ENCODE results near the gene SLAMF1.

The SLAMF1 gene

DNA sequence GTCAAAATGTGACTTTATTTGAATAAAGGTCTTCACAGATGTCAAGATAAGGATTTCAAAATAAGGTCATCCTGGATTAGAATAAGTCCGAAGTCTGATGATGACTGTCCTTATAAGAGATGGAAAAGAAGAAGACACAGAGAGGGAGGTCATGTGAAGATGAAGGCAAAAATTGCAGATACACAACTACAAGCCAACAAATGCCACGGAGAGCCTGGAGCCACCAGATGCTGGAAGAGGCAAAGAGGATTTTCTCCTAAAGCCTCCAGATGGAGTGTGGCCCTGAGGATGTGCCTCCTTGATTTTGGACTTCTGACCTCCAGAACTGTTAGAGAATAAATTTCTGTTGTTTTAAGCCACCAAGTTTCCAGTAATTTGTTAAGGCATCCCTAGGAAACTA is 31.2 kb downstream of the SLAMF1 start:
- Histone ChIP-seq H3K36me3 (no peaks in the 10 kb centered on the region), H3K4me3 (ENCODE audit: low read depth in 1 of 2, low read length in 1 of 2) (no peak overlapping the region), H3K4me1 (ENCODE audit: control insufficient read depth in 1 of 2, insufficient read depth in 1 of 2, low read depth in 1 of 2, low read length in 1 of 2) (peaks cover 3 to 4% of the 10 kb centered on the region in 2 experiments), H3K27me3 (no peaks in the 10 kb centered on the region), H3K27ac (no peak overlapping the region), H3K9me3 (no peaks in the 10 kb centered on the region)
- TF ChIP-seq CTCF (IDR thresholded peaks at IDR 0.05), result no peak

GRCh38 chr1:160614410-160614809 is 32.4 kb downstream of the SLAMF1 start:
- Histone ChIP-seq H3K27me3 (no peaks in the 10 kb centered on the region), H3K36me3 (no peaks in the 10 kb centered on the region), H3K27ac (no peak overlapping the region), H3K9me3 (no peaks in the 10 kb centered on the region), H3K4me3 (ENCODE audit: low read depth in 1 of 2, low read length in 1 of 2) (no peak overlapping the region), H3K4me1 (ENCODE audit: control insufficient read depth in 1 of 2, insufficient read depth in 1 of 2, low read depth in 1 of 2, low read length in 1 of 2) (peaks cover 3 to 4% of the 10 kb centered on the region in 2 experiments)
- no peak for TF ChIP-seq CTCF (IDR thresholded peaks at IDR 0.05)

DNA sequence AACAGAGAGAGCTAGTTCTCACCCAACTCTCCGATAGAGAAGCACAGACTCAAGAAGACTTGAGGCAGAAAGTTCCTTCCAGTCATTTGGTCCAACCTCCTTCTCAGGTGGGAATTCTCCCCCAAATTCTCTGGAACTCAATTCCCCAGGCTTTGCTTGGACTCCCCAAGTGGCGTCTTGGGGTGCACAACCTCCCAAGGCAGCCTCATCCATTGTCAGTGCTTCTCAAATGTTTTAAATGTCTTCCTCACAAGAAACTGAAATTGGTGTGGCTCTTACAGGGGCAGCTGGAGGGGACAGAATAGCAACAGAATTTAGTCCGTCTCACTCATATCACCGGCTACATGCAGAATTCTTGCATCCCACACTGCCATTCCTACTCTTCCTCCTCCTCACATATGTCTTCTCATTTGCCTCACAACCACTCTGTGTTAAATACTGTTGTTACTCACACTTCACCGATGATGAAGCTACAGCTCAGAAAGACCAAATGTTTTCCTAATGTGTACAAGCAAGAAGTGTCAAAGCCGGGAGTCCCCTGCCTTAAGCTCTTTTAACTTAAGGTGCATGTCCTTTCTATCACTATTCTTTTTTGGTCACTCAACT is 34.1 kb downstream of the SLAMF1 start:
- H3K9me3 ChIP-seq, result no peaks in the 10 kb centered on the region
- peaks cover 0 to 2% of the 10 kb centered on the region in 2 experiments for H3K4me1 ChIP-seq (ENCODE audit: control insufficient read depth in 1 of 2, insufficient read depth in 1 of 2, low read depth in 1 of 2, low read length in 1 of 2)
- TF ChIP-seq CTCF (IDR thresholded peaks at IDR 0.05), result no peak
- H3K27me3 ChIP-seq, result no peaks in the 10 kb centered on the region
- no peaks in the 10 kb centered on the region for H3K36me3 ChIP-seq
- no peak overlapping the region for H3K27ac ChIP-seq
- no peak overlapping the region for H3K4me3 ChIP-seq (ENCODE audit: low read depth in 1 of 2, low read length in 1 of 2)

- Histone ChIP-seq H3K27me3 (no peaks in the 10 kb centered on the region), H3K4me3 (ENCODE audit: low read depth in 1 of 2, low read length in 1 of 2) (no peak overlapping the region), H3K4me1 (ENCODE audit: control insufficient read depth in 1 of 2, insufficient read depth in 1 of 2, low read depth in 1 of 2, low read length in 1 of 2) (no peaks in the 10 kb centered on the region), H3K9me3 (no peaks in the 10 kb centered on the region), H3K27ac (no peak overlapping the region), H3K36me3 (no peaks in the 10 kb centered on the region)
- TF ChIP-seq CTCF (IDR thresholded peaks at IDR 0.05), result no peak
Observed at GRCh38 chr1:160610569-160611242, 36.1 kb downstream of the SLAMF1 start.

- Histone ChIP-seq H3K27me3 (no peaks in the 10 kb centered on the region), H3K4me3 (ENCODE audit: low read depth in 1 of 2, low read length in 1 of 2) (no peak overlapping the region), H3K9me3 (no peaks in the 10 kb centered on the region), H3K4me1 (ENCODE audit: control insufficient read depth in 1 of 2, insufficient read depth in 1 of 2, low read depth in 1 of 2, low read length in 1 of 2) (no peaks in the 10 kb centered on the region), H3K36me3 (no peaks in the 10 kb centered on the region), H3K27ac (no peak overlapping the region)
- no peak for TF ChIP-seq CTCF (IDR thresholded peaks at IDR 0.05)
Observed at GRCh38 chr1:160608941-160609340, 37.9 kb downstream of the SLAMF1 start.

Measured in neutrophil (primary cell).